Neural cell (in vitro differentiated cells): ENCODE results near the gene CD300LG. TPM values are rescaled to one million over a fixed set of nuclear protein-coding genes. Genes with fewer than 3 reads are reported as not detected.
A peak's percentile ranks its signal among the peaks of the same experiment; 100 is the strongest.

ENCODE experiments used
- H2AFZ ChIP-seq: fragments of 200-600, 300-800 bp; sonication (generic), shearing (Covaris generic); 2 replicates; pipeline ENCODE4 v1.6.0; 2014; ENCODE audit warnings: low read depth, mild to moderate bottlenecking, antibody characterized with exemption, low read length, moderate library complexity
- H3F3A ChIP-seq: fragments of 200-600 bp; shearing (Covaris generic); 2 replicates; pipeline ENCODE4 v1.6.1; 2016; ENCODE audit warnings: mild to moderate bottlenecking, moderate library complexity, mixed read lengths, antibody characterized with exemption, low read length; ENCODE audit not compliant: insufficient read depth, poor library complexity, severe bottlenecking
- H3K27ac ChIP-seq: fragments of 200-600, 300-800 bp; sonication (generic), shearing (Covaris generic); 2 replicates; pipeline ENCODE4 v1.5.1; 2014; ENCODE audit warnings: mild to moderate bottlenecking, low read length, moderate library complexity
- H3K27me3 ChIP-seq: fragments of 300-800, 200-600 bp; sonication (generic), shearing (Covaris generic); 2 replicates; pipeline ENCODE4 v1.6.0; 2014; ENCODE audit warnings: mild to moderate bottlenecking, low read depth, low read length, moderate library complexity; ENCODE audit not compliant: insufficient read depth
- H3K36me3 ChIP-seq: fragments of 300-800, 200-600 bp; sonication (generic), shearing (Covaris generic); 2 replicates; pipeline ENCODE4 v1.5.1; 2014; ENCODE audit warnings: mild to moderate bottlenecking, antibody characterized with exemption, low read length, moderate library complexity; ENCODE audit not compliant: insufficient read depth
- H3K4me2 ChIP-seq: fragments of 300-800, 200-600 bp; sonication (generic), shearing (Covaris generic); 2 replicates; pipeline ENCODE4 v1.6.0; 2014; ENCODE audit warnings: mild to moderate bottlenecking, low read length
- H3K4me3 ChIP-seq: fragments of 300-800, 200-600 bp; sonication (generic), shearing (Covaris generic); 2 replicates; pipeline ENCODE4 v1.5.1; 2014; ENCODE audit warnings: mild to moderate bottlenecking, low read length, moderate library complexity
- H3K79me2 ChIP-seq: fragments of 200-600 bp; shearing (Covaris generic); replicated peaks from 2 replicates; pipeline ENCODE4 v1.6.0; 2014; ENCODE audit warnings: mild to moderate bottlenecking, low read length, moderate library complexity; ENCODE audit not compliant: insufficient read depth
- H3K9ac ChIP-seq: fragments of 300-800, 200-600 bp; sonication (generic), shearing (Covaris generic); 2 replicates; pipeline ENCODE4 v1.6.1; 2016; ENCODE audit warnings: mild to moderate bottlenecking, low read length, mixed read lengths
- H3K9me2 ChIP-seq: fragments of 200-600 bp; shearing (Covaris generic); 2 replicates; pipeline ENCODE4 v1.6.1; 2016; ENCODE audit warnings: mild to moderate bottlenecking, low read length, mixed read lengths; ENCODE audit not compliant: insufficient read depth
- H3K9me3 ChIP-seq: fragments of 200-600, 300-800 bp; sonication (generic), shearing (Covaris generic); 2 replicates; pipeline ENCODE4 v1.6.1; 2016; ENCODE audit warnings: mild to moderate bottlenecking, mixed run types, low read length, moderate library complexity, mixed read lengths
- H4K20me1 ChIP-seq: fragments of 200-600 bp; shearing (Covaris generic); 2 replicates; pipeline ENCODE4 v1.6.1; 2016; ENCODE audit warnings: mild to moderate bottlenecking, mixed run types; ENCODE audit not compliant: insufficient read depth
- POLR2AphosphoS5 ChIP-seq: IDR thresholded peaks from 2 replicates; pipeline ENCODE4 v1.6.1; 2012
- RAD21 ChIP-seq: fragments of 450-650 bp; conservative IDR thresholded peaks from 2 replicates; pipeline ENCODE4 v1.6.1; 2014; ENCODE audit warnings: antibody characterized with exemption, mild to moderate bottlenecking, moderate library complexity
- SMC3 ChIP-seq: fragments of 450-650 bp; conservative IDR thresholded peaks from 2 replicates; pipeline ENCODE4 v1.6.1; 2014; ENCODE audit warnings: antibody characterized with exemption, mild to moderate bottlenecking, moderate library complexity; ENCODE audit not compliant: poor library complexity
- TAF1 ChIP-seq: IDR thresholded peaks from 2 replicates; pipeline ENCODE4 v1.6.1; 2012; ENCODE audit warnings: low read depth
- polyA plus RNA-seq: library from polyadenylated mRNA; depleted of rRNA; stranded (reverse); fragments of >200 nt; gene quantifications from 2 replicates; pipeline ENCODE4 v1.2.3, GENCODE V29; 2014
- TF ChIP-seq, protein P1 (sequence below): fragments of 450-650 bp; IDR thresholded peaks from 2 replicates; pipeline ENCODE4 v1.5.1; 2014; ENCODE audit warnings: antibody characterized with exemption, mild to moderate bottlenecking, moderate library complexity; ENCODE audit not compliant: poor library complexity, severe bottlenecking

CD300LG gene
- polyA plus RNA-seq, 1 donor from 2014 or later, result not detected

- TF ChIP-seq SMC3 (peak; percentile 93), RAD21 (peak; percentile 88), TAF1 (peak; percentile 37), POLR2AphosphoS5 (no peak)
- TF ChIP-seq, protein P1, sequence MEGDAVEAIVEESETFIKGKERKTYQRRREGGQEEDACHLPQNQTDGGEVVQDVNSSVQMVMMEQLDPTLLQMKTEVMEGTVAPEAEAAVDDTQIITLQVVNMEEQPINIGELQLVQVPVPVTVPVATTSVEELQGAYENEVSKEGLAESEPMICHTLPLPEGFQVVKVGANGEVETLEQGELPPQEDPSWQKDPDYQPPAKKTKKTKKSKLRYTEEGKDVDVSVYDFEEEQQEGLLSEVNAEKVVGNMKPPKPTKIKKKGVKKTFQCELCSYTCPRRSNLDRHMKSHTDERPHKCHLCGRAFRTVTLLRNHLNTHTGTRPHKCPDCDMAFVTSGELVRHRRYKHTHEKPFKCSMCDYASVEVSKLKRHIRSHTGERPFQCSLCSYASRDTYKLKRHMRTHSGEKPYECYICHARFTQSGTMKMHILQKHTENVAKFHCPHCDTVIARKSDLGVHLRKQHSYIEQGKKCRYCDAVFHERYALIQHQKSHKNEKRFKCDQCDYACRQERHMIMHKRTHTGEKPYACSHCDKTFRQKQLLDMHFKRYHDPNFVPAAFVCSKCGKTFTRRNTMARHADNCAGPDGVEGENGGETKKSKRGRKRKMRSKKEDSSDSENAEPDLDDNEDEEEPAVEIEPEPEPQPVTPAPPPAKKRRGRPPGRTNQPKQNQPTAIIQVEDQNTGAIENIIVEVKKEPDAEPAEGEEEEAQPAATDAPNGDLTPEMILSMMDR, result peak; percentile 96
- Histone ChIP-seq H3K36me3 (no peaks in the 10 kb centered on the region), H3K9ac (no peak overlapping the region)
These were observed 31.5 kb downstream of the CD300LG start for GRCh38 chr17:43878260-43879175.

DNA sequence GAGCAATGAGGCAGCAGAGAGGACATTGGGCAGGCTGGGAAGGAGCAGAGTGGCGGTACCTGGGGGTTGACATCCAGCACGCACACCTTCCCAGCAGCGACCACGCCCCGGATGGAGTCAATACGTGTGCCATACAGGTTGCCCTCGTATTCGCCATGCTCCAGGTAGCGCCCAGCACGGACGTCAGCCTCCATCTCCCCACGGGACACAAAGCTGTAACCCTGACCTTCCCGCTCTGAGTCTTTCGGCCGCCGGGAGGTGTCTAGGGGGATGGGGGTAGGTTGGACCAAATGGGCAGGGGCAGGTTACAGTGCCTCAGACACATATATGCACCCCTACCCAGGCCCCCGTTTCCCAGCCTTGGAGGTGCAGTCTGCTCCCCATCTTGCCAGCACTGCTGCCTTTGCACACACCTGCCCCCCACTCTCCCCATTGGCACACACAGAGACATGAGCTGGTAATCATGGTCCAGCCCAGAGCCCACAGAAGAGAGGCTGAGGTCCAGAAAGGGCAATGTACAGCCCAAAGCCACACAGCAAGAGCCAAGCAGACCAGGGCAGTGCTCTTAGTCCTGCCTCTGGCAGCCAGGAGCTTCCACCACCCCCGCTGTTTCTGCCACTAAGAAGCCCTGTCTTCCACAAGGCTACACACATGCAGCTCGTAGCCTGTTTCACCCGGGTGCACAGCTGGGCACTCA, 32.9 kb downstream of the CD300LG start:
- H3K27ac ChIP-seq, result no peak overlapping the region

More at GRCh38 chr17:43878260-43879175, 31.5 kb downstream of the CD300LG start:
- H3K27ac ChIP-seq, result no peak overlapping the region
- no peaks in the 10 kb centered on the region for H3K9me2 ChIP-seq
- no peaks in the 10 kb centered on the region for H4K20me1 ChIP-seq
- no peaks in the 10 kb centered on the region for H3F3A ChIP-seq
- H3K4me3 ChIP-seq, result no peak overlapping the region
- no peak overlapping the region for H3K4me2 ChIP-seq
- no peaks in the 10 kb centered on the region for H3K79me2 ChIP-seq
- H2AFZ ChIP-seq, result no peak overlapping the region
- no peaks in the 10 kb centered on the region for H3K9me3 ChIP-seq
- H3K27me3 ChIP-seq, result no peaks in the 10 kb centered on the region

More for the DNA sequence above, 32.9 kb downstream of the CD300LG start:
- H3K4me2 ChIP-seq, result no peak overlapping the region
- no peaks in the 10 kb centered on the region for H3K9me2 ChIP-seq
- no peak overlapping the region for H2AFZ ChIP-seq
- H3K4me3 ChIP-seq, result no peak overlapping the region
- no peaks in the 10 kb centered on the region for H3K79me2 ChIP-seq
- no peaks in the 10 kb centered on the region for H3K9me3 ChIP-seq
- no peaks in the 10 kb centered on the region for H4K20me1 ChIP-seq
- H3K36me3 ChIP-seq, result no peaks in the 10 kb centered on the region
- no peak overlapping the region for H3K9ac ChIP-seq
- H3K27me3 ChIP-seq, result no peaks in the 10 kb centered on the region
- TF ChIP-seq, protein P1, result no peak
- no peak for TF ChIP-seq SMC3
- TF ChIP-seq TAF1, result no peak
- no peak for TF ChIP-seq POLR2AphosphoS5
- H3F3A ChIP-seq, result no peaks in the 10 kb centered on the region
